Progenitor cell of endocrine pancreas (in vitro differentiated cells): Measurements from ENCODE around the gene DYNLT1. TPM values are rescaled to one million over a fixed set of nuclear protein-coding genes. Genes with fewer than 3 reads are reported as not detected.
"Not testable (repeated sequence)": the region's sequence is repeated elsewhere in the genome, so short reads cannot be mapped to it uniquely, and the experiment has no call there.

Experiments
- DNase-seq: peaks from one replicate; pipeline ENCODE4 v3.0.0; 2021; ENCODE audit warnings: low spot score; ENCODE audit not compliant: unreplicated experiment
- H3K27ac Mint-ChIP-seq: 2 replicates; pipeline ENCODE4 v1.8.0; 2021; ENCODE audit warnings: mild to moderate bottlenecking, moderate library complexity, mixed read lengths
- H3K27me3 Mint-ChIP-seq: 2 replicates; pipeline ENCODE4 v1.8.0; 2021; ENCODE audit warnings: mixed read lengths
- H3K36me3 Mint-ChIP-seq: 2 replicates; pipeline ENCODE4 v1.8.0; 2022; ENCODE audit warnings: mixed read lengths; ENCODE audit not compliant: insufficient read depth
- H3K4me1 Mint-ChIP-seq: 2 replicates; pipeline ENCODE4 v1.8.0; 2021; ENCODE audit warnings: low read depth, mixed read lengths
- H3K4me3 Mint-ChIP-seq: 2 replicates; pipeline ENCODE4 v1.8.0; 2021; ENCODE audit warnings: low read depth, mild to moderate bottlenecking, moderate library complexity, mixed read lengths
- H3K9me3 Mint-ChIP-seq: 2 replicates; pipeline ENCODE4 v1.8.0; 2021; ENCODE audit warnings: low read depth, mixed read lengths
- total RNA-seq: library from RNA; stranded (reverse); gene quantifications from 2 replicates; pipeline ENCODE4 v1.2.1, GENCODE V29; 2021
- TF ChIP-seq, protein P1 (sequence below): fragments of 200-600 bp; sonication (generic); IDR thresholded peaks from one replicate; pipeline ENCODE4 v1.5.0; 2021; ENCODE audit warnings: antibody characterized with exemption, mild to moderate bottlenecking; ENCODE audit not compliant: unreplicated experiment

The DYNLT1 gene
- total RNA-seq, 1 donor from 2014 or later: 124 TPM

DNA sequence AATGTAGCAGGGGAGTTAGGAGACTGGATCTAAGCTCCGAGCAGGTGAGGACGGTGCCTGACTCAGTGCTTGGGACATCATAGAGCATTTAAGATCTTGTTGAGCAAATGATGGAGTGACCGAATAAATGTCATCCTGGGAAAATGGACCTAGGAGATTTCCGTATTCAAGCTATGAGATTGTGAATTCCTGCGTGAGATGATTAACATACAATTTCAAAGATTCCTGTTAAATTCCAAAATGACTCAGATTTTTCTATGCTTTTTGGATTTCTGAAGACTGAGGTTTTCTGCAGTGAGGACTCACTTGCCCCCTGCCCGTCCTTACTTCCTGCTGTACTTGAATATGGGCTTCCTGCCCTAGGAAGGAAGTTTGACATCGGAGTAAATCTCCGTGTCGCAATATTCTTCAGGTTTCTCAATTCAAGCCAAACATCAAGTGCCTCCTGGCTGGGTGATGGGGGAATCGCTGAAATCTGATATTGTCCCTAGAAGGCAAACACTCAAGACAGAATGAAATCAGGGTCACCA lies 10.5 kb upstream of the DYNLT1 start:
- H3K27me3 Mint-ChIP-seq: peaks cover 7% of the 10 kb centered on the region
- no peak for DNase-seq
- TF ChIP-seq, protein P1, sequence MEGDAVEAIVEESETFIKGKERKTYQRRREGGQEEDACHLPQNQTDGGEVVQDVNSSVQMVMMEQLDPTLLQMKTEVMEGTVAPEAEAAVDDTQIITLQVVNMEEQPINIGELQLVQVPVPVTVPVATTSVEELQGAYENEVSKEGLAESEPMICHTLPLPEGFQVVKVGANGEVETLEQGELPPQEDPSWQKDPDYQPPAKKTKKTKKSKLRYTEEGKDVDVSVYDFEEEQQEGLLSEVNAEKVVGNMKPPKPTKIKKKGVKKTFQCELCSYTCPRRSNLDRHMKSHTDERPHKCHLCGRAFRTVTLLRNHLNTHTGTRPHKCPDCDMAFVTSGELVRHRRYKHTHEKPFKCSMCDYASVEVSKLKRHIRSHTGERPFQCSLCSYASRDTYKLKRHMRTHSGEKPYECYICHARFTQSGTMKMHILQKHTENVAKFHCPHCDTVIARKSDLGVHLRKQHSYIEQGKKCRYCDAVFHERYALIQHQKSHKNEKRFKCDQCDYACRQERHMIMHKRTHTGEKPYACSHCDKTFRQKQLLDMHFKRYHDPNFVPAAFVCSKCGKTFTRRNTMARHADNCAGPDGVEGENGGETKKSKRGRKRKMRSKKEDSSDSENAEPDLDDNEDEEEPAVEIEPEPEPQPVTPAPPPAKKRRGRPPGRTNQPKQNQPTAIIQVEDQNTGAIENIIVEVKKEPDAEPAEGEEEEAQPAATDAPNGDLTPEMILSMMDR: no peak
- peaks cover 3% of the 10 kb centered on the region for H3K4me1 Mint-ChIP-seq
- H3K36me3 Mint-ChIP-seq: no peaks in the 10 kb centered on the region
- no peak overlapping the region for H3K4me3 Mint-ChIP-seq
- no peak overlapping the region for H3K27ac Mint-ChIP-seq
- H3K9me3 Mint-ChIP-seq: no peaks in the 10 kb centered on the region

DNA sequence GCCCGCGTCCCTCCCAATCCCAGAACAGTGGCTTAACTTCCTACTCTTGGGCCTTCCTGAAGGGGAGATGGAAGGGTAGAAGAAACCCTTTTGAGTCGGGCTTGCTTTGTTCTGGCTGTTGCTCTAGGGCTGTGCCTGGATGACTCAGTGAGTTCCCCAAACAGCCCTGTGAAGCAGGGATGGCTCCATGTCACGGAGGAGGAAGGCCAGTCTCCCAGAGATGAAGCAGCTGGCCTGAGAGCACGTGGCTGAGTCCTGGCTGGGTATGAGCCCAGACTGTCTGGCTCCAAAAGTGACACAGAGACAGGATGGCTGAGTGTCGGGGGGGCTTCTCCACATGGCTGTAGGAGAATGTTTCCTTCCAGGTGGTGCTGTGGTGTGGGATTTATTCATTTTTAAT lies 10.0 kb upstream of the DYNLT1 start:
- DNase-seq: no peak
- H3K36me3 Mint-ChIP-seq: no peaks in the 10 kb centered on the region
- H3K27ac Mint-ChIP-seq: peak overlapping the region; percentile 11
- H3K4me1 Mint-ChIP-seq: peaks cover 3% of the 10 kb centered on the region
- H3K4me3 Mint-ChIP-seq: no peak overlapping the region
- no peaks in the 10 kb centered on the region for H3K9me3 Mint-ChIP-seq
- TF ChIP-seq, protein P1: no peak
- peaks cover 7% of the 10 kb centered on the region for H3K27me3 Mint-ChIP-seq

DNA sequence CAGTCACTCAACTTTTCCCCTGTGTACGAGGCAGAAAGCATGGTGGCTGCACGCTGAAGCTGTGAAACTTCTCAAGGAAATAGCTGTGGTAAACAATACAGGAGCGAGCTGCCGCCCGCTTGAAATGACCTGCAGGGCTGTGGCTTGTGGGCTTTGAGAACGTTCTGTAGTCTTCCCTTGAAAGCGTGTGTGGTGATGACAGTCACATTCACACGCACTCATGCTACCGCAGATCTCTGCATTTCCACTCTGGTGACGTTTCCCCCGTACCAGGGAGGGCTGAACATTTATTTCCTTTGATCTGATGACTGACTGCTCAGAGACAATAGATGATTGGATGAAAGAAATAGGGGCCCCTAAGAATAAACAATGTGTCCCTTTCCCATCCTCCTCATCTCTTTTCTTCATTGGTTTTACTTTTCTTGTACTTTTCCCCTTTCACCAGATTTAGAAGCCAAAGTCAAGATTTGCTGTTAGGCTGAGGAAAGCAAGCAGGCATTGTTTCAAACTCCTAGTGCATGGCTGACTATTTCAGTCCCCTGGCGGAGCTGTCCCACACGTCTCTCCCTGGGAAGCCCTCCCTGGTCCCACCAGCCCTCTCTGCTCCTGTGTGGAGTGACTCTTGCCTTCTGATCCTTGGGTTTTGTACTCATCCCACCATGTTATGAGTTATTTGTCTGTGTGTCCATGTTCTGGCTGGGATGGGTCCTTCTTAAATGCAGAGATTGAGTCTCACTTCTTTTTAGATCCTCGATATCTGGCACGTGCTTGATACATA lies 9.2 kb upstream of the DYNLT1 start:
- TF ChIP-seq, protein P1: no peak
- Mint-ChIP-seq H3K27me3 (peaks cover 7% of the 10 kb centered on the region), H3K4me3 (no peak overlapping the region), H3K27ac (no peak overlapping the region), H3K4me1 (peaks cover 3% of the 10 kb centered on the region), H3K36me3 (no peaks in the 10 kb centered on the region), H3K9me3 (no peaks in the 10 kb centered on the region)
- DNase-seq: no peak

DNA sequence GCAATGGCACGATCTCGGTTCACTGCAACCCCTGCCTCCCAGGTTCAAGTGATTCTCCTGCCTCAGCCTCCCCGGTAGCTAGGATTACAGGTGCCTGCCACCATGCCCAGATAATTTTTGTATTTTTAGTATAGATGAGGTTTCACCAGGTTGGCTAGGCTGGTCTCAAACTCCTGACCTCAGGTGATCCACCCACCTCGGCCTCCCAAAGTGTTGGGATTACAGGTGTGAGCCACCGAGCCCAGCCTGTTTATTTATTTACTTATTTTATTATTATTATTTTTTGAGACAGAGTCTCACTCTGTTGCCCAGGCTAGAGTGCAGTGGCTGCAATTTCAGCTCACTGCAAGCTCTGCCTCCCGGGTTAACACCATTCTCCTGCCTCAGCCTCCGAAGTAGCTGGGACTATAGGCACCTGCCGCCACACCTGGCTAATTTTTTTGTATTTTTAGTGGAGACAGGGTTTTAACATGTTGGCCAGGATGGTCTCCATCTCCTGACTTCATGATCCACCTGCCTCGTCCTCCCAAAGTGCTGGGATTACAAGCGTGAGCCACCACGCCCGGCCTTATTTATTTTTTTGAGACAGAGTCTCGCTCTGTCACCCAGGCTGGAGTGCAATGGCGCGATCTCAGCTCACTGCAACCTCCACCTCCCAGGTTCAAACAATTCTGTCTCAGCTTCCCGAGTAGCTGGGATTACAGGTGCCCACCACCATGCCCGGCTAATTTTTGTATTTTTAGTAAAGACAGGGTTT lies 7.6 kb upstream of the DYNLT1 start:
- H3K36me3 Mint-ChIP-seq, H3K9me3 Mint-ChIP-seq, H3K4me1 Mint-ChIP-seq, H3K4me3 Mint-ChIP-seq, H3K27me3 Mint-ChIP-seq, H3K27ac Mint-ChIP-seq, DNase-seq: not testable (repeated sequence)

DNA sequence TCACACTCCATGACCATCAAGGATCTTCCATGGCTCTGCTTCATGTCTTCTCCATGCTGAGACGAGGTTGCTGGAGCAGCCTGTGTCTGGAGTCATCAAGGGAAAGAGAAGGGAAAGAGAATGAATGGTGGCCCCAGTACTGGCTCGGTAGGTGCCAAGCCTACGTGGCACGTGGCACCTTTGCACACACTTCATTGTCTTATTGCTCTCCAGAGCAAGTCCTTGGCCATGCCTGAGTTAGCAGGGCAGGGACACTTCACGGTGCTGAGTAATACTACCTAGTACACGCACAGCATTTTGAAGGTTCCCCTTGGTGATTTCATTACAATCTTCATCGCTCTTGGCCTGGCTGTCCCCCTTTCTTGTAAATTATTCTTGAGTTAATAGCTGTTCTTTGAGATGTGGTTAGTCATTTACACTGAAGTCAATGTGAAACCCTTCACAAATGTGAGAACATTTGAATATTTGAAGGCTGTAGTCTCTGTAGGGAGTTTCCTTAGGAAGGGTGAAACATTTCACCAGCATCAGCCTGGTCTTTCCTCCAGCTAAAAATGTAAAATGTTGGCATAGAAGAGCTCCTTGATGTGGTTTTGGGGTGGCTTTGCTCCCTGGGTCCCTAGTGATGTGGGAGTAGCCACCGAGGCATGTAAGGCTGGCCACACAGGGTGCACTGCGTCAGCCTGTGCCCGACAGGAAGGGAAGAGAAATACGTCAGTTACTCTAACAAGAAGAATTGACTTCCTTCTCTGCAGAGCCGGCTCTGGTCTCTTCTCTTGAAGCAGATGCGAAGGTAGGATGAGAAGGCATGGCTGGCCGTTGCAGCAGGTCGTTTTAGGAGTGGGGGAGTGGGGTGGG lies 5.0 kb upstream of the DYNLT1 start, which contains the start of gene SYTL3:
Gene SYTL3, plus strand, starts transcription at position 766 of the 855 bp plus-strand sequence. CDS start 13,215 bp downstream, outside the sequence.
- H3K27ac Mint-ChIP-seq: no peak within 1 kb of the TSS
- DNase-seq: no peak
- H3K4me3 Mint-ChIP-seq: no peak within 1 kb of the TSS
- TF ChIP-seq, protein P1: no peak
- H3K27me3 Mint-ChIP-seq: peaks cover 2% of the 10 kb centered on the region
- H3K36me3 Mint-ChIP-seq: no peaks in the 10 kb centered on the region
- H3K4me1 Mint-ChIP-seq: peaks cover 11% of the 10 kb centered on the region
- no peaks in the 10 kb centered on the region for H3K9me3 Mint-ChIP-seq
